Natural killer cell (primary cell): ENCODE measurements around the gene UST. TPM values are rescaled to one million over a fixed set of nuclear protein-coding genes. Genes with fewer than 3 reads are reported as not detected.
"Not testable (repeated sequence)": the region's sequence is repeated elsewhere in the genome, so short reads cannot be mapped to it uniquely, and the experiment has no call there.

Source experiments
- ATAC-seq, 3 donors: fragments of 150-1000 bp in 2 of 3; fragments of 200-7000 bp in 1 of 3; cut with Tn5 transposase; 1 replicate in 1 of 3; 2 replicates in 2 of 3; pipeline ENCODE4 v1.10.0; 2021; ENCODE audit warnings: mild to moderate bottlenecking in 2 of 3, moderate library complexity in 2 of 3
- DNase-seq, 2 donors: peaks; one replicate each; pipeline versions ENCODE4 v3.0.0 to v3.0.0-alpha.2; 2013 to 2021; ENCODE audit warnings: mixed read lengths in 1 of 2
- H3K27ac ChIP-seq: one replicate; pipeline ENCODE4 v1.5.1; 2013; ENCODE audit warnings: mild to moderate bottlenecking, low read length
- H3K27me3 ChIP-seq: one replicate; pipeline ENCODE4 v1.6.1; 2013; ENCODE audit warnings: low read length; ENCODE audit not compliant: control insufficient read depth, insufficient read depth
- H3K36me3 ChIP-seq: one replicate; pipeline ENCODE4 v1.6.1; 2013; ENCODE audit warnings: low read length; ENCODE audit not compliant: control insufficient read depth, insufficient read depth
- H3K4me1 ChIP-seq: one replicate; pipeline ENCODE4 v1.6.1; 2013; ENCODE audit warnings: low read length; ENCODE audit not compliant: control insufficient read depth, insufficient read depth
- H3K4me3 ChIP-seq: one replicate; pipeline ENCODE4 v1.5.1; 2013; ENCODE audit warnings: low read length
- H3K9me3 ChIP-seq: one replicate; pipeline ENCODE4 v1.6.1; 2013; ENCODE audit warnings: low read length; ENCODE audit not compliant: control insufficient read depth, insufficient read depth
- H3K27ac Mint-ChIP-seq, 2 donors: one replicate each; pipeline ENCODE4 v1.8.0; 2022; ENCODE audit warnings: mild to moderate bottlenecking in 2 of 2, mixed read lengths in 2 of 2, moderate library complexity in 1 of 2
- H3K27me3 Mint-ChIP-seq, 2 donors: one replicate each; pipeline ENCODE4 v1.8.0; 2022; ENCODE audit warnings: low read depth in 2 of 2, mixed read lengths in 2 of 2
- H3K36me3 Mint-ChIP-seq: one replicate; pipeline ENCODE4 v1.8.0; 2022; ENCODE audit warnings: mixed read lengths
- H3K4me1 Mint-ChIP-seq, 2 donors: one replicate each; pipeline ENCODE4 v1.8.0; 2022; ENCODE audit warnings: mixed read lengths in 2 of 2
- H3K4me3 Mint-ChIP-seq: one replicate; pipeline ENCODE4 v1.8.0; 2022; ENCODE audit warnings: mild to moderate bottlenecking, moderate library complexity, mixed read lengths
- H3K9me3 Mint-ChIP-seq, 2 donors: one replicate each; pipeline ENCODE4 v1.8.0; 2022; ENCODE audit warnings: mixed read lengths in 2 of 2
- WGBS: methylation state at CpG from one replicate; pipeline ENCODE4 v1.1.7; 2013; ENCODE audit warnings: missing lambda C conversion rate; ENCODE audit not compliant: insufficient coverage; 5-methylcytosine and 5-hydroxymethylcytosine counted together
- intact Hi-C: fragments of 100-400 bp; cut with micrococcal nuclease; formaldehyde crosslinking; loops from one replicate; pipeline ENCODE4 v1.14.2; 2022
- total RNA-seq, 4 donors: library from RNA; stranded (reverse); fragments of 120-200 nt in 1 of 4; gene quantifications; one replicate each; pipeline versions ENCODE4 v1.2.3 to v1.2.4, GENCODE V29; 2013 to 2022
- TF ChIP-seq, protein P1 (sequence below): fragments of 200-600 bp; IDR thresholded peaks from one replicate; pipeline ENCODE4 v1.8.0; 2022; ENCODE audit warnings: antibody characterized with exemption

The UST gene
- total RNA-seq, 3 donors from 2014 or later (not counting 1 experiment from before 2014, with no cell fraction given): 6.3 to 11.9 (median 10.6) TPM

GRCh38 chr6:148851683-148852556, 105.1 kb downstream of the UST start:
- no peaks in the 10 kb centered on the region for H3K27me3 Mint-ChIP-seq
- Histone ChIP-seq H3K9me3 (no peaks in the 10 kb centered on the region), H3K4me1 (peaks cover 6% of the 10 kb centered on the region), H3K4me3 (no peak overlapping the region), H3K27me3 (no peaks in the 10 kb centered on the region), H3K36me3 (no peaks in the 10 kb centered on the region), H3K27ac (no peak overlapping the region)
- no peak overlapping the region for H3K4me3 Mint-ChIP-seq
- DNase-seq: no peak
- H3K27ac Mint-ChIP-seq: no peak overlapping the region
- peaks cover 44 to 48% of the 10 kb centered on the region in 2 donors for H3K4me1 Mint-ChIP-seq
- H3K9me3 Mint-ChIP-seq: no peaks in the 10 kb centered on the region
- TF ChIP-seq, protein P1, sequence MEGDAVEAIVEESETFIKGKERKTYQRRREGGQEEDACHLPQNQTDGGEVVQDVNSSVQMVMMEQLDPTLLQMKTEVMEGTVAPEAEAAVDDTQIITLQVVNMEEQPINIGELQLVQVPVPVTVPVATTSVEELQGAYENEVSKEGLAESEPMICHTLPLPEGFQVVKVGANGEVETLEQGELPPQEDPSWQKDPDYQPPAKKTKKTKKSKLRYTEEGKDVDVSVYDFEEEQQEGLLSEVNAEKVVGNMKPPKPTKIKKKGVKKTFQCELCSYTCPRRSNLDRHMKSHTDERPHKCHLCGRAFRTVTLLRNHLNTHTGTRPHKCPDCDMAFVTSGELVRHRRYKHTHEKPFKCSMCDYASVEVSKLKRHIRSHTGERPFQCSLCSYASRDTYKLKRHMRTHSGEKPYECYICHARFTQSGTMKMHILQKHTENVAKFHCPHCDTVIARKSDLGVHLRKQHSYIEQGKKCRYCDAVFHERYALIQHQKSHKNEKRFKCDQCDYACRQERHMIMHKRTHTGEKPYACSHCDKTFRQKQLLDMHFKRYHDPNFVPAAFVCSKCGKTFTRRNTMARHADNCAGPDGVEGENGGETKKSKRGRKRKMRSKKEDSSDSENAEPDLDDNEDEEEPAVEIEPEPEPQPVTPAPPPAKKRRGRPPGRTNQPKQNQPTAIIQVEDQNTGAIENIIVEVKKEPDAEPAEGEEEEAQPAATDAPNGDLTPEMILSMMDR: no peak
- no peak for ATAC-seq
- no peaks in the 10 kb centered on the region for H3K36me3 Mint-ChIP-seq
- WGBS: 89% methylated on average over 16 of the region's 16 CpGs
- intact Hi-C loops: no loop called here

GRCh38 chr6:148852688-148853087, 105.9 kb downstream of the UST start:
- intact Hi-C loops: no loop called here
- H3K36me3 Mint-ChIP-seq: no peaks in the 10 kb centered on the region
- H3K36me3 ChIP-seq: no peaks in the 10 kb centered on the region
- no peaks in the 10 kb centered on the region for H3K27me3 Mint-ChIP-seq
- no peaks in the 10 kb centered on the region for H3K9me3 Mint-ChIP-seq
- ATAC-seq (no peak), DNase-seq (no peak)
- TF ChIP-seq, protein P1: no peak
- WGBS: 100% methylated on average over 6 of the region's 6 CpGs
- H3K4me3 ChIP-seq: no peak overlapping the region
- peaks cover 6% of the 10 kb centered on the region for H3K4me1 ChIP-seq
- H3K4me3 Mint-ChIP-seq: no peak overlapping the region
- no peak overlapping the region for H3K27ac Mint-ChIP-seq
- no peaks in the 10 kb centered on the region for H3K27me3 ChIP-seq
- no peaks in the 10 kb centered on the region for H3K9me3 ChIP-seq
- H3K27ac ChIP-seq: no peak overlapping the region
- peaks cover 43 to 46% of the 10 kb centered on the region in 2 donors for H3K4me1 Mint-ChIP-seq

DNA sequence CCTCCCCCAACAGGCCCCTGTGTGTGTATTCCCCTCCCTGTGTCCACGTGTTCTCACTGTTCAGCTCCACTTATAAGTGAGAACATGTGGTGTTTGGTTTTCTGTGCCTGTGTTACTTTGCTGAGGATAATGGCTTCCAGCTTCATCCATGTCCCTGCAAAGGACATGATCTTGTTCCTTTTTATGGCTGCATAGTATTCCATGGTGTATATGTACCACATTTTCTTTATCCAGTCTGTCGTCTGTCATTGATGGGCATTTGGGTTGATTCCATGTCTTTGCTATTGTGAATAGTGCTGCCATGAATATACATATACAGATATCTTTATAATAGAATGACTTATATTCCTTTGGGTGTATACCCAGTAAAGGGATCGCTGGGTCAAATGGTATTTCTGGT, 106.3 kb downstream of the UST start:
- peaks cover 44 to 46% of the 10 kb centered on the region in 2 donors for H3K4me1 Mint-ChIP-seq
- H3K36me3 ChIP-seq, ATAC-seq, H3K4me3 Mint-ChIP-seq, H3K9me3 ChIP-seq, H3K27ac ChIP-seq, H3K27me3 Mint-ChIP-seq, H3K4me1 ChIP-seq, H3K4me3 ChIP-seq, DNase-seq, H3K27ac Mint-ChIP-seq, intact Hi-C loops, H3K27me3 ChIP-seq, H3K36me3 Mint-ChIP-seq, H3K9me3 Mint-ChIP-seq: not testable (repeated sequence)
- WGBS: no CpG with 5 or more reads among the region's 3 CpGs

DNA sequence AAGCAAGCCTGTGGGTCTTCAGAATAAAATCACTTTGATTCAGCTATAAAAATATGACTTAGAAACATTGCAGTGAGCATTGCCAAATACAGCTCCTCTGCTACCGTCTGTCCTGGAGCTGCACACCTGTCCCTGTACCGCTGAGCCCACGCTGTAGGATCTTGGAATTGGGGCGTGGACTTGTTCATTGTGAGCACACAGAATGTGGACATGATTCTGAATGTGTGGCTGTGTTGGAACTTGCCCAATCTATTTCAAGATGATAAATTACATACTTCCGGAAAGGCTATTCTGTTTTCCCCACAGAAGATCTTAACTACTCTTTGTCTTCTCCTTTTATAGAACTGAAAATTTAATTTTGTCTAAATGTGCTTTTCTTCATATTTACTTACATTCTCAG, 107.3 kb downstream of the UST start:
- no peaks in the 10 kb centered on the region for H3K27me3 Mint-ChIP-seq
- no peak for ATAC-seq
- H3K4me3 Mint-ChIP-seq: no peak overlapping the region
- H3K36me3 ChIP-seq: no peaks in the 10 kb centered on the region
- H3K4me1 ChIP-seq: peaks cover 7% of the 10 kb centered on the region
- H3K27ac ChIP-seq: no peak overlapping the region
- 19% methylated on average over 5 of the region's 5 CpGs for WGBS
- peaks cover 47 to 50% of the 10 kb centered on the region in 2 donors for H3K4me1 Mint-ChIP-seq
- no peak overlapping the region for H3K27ac Mint-ChIP-seq
- H3K9me3 ChIP-seq: no peaks in the 10 kb centered on the region
- H3K4me3 ChIP-seq: no peak overlapping the region
- intact Hi-C loops: no loop called here
- TF ChIP-seq, protein P1: no peak
- H3K36me3 Mint-ChIP-seq: no peaks in the 10 kb centered on the region
- H3K27me3 ChIP-seq: no peaks in the 10 kb centered on the region
- no peak for DNase-seq
- no peaks in the 10 kb centered on the region for H3K9me3 Mint-ChIP-seq
